ENCODE measurements around the gene NDUFV3.

Gene NDUFV3

DNA sequence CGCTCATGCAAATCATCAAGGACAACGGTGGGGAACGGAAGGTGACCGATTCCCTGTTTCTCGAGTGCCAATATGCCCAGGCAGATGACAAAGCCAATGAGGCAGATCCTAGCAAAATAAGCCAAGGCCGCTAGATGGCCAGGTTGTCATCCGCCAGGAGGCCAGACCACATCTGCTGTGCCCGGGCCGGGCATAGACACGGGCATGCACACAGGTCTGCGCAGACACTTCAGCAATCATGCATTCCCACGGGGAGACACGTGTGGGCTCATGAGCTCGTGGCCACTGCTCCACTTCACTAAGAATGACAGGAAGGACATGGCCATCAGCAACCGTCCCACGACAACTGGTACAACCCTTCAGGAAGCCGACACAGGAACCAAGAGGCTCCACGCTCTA lies 37.2 kb upstream of the NDUFV3 start:
- no peak overlapping the region for H3K4me2 ChIP-seq (ENCODE audit: low read length)
- no peaks in the 10 kb centered on the region for H3K9me2 ChIP-seq (replicated peaks; ENCODE audit: control insufficient read depth, low read length)
- H3K36me3 ChIP-seq (ENCODE audit: control insufficient read depth, low read length) = peaks cover 95% of the 10 kb centered on the region
- no peak overlapping the region for H3K27ac ChIP-seq (ENCODE audit: low read depth, low read length)
- no peaks in the 10 kb centered on the region for H3K27me3 ChIP-seq (ENCODE audit: control insufficient read depth, low read length)
- peaks cover 6% of the 10 kb centered on the region; the same call in 1 of the 2 replicates for H4K20me1 ChIP-seq (ENCODE audit: control insufficient read depth, insufficient read depth, low read depth, low read length)
- no peaks in the 10 kb centered on the region for H3K4me1 ChIP-seq (ENCODE audit: control insufficient read depth, low read length)
- no peaks in the 10 kb centered on the region for H3F3A ChIP-seq (ENCODE audit: control insufficient read depth, insufficient read depth)
- TF ChIP-seq, protein P1, sequence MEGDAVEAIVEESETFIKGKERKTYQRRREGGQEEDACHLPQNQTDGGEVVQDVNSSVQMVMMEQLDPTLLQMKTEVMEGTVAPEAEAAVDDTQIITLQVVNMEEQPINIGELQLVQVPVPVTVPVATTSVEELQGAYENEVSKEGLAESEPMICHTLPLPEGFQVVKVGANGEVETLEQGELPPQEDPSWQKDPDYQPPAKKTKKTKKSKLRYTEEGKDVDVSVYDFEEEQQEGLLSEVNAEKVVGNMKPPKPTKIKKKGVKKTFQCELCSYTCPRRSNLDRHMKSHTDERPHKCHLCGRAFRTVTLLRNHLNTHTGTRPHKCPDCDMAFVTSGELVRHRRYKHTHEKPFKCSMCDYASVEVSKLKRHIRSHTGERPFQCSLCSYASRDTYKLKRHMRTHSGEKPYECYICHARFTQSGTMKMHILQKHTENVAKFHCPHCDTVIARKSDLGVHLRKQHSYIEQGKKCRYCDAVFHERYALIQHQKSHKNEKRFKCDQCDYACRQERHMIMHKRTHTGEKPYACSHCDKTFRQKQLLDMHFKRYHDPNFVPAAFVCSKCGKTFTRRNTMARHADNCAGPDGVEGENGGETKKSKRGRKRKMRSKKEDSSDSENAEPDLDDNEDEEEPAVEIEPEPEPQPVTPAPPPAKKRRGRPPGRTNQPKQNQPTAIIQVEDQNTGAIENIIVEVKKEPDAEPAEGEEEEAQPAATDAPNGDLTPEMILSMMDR (IDR thresholded peaks at IDR 0.05; ENCODE audit: low read depth, low read length, poor library complexity, severe bottlenecking) = no peak
- TF ChIP-seq EZH2phosphoT487 (IDR thresholded peaks at IDR 0.05; ENCODE audit: borderline replicate concordance, low read length) = no peak
- no peak overlapping the region for H3K4me3 ChIP-seq (ENCODE audit: low read length)
- no peaks in the 10 kb centered on the region for H3K9me3 ChIP-seq (ENCODE audit: control insufficient read depth, insufficient read depth, low read length)
- peaks cover 72% of the 10 kb centered on the region for H3K79me2 ChIP-seq (ENCODE audit: control insufficient read depth, low read length)

DNA sequence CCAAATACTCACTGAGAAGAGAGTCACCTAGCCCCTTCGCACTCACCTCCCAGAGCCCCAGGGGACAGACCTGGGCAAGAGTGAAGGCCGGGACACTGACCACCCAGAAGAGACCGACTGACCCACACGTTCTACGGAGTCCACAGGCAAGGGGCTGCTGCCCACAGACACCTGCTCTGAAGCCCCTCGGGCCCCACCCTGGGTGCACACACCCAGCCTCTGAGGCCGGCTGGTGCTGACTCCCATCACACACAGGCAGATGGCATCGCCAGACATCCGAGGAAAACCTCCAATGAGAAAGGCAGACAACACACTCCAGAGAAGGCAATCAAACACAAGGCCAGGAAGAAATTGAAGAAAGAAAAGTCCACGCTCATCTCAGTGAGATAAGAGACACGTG lies 35.9 kb upstream of the NDUFV3 start:
- no peak overlapping the region for H3K4me2 ChIP-seq (ENCODE audit: low read length)
- H3K9me2 ChIP-seq (replicated peaks; ENCODE audit: control insufficient read depth, low read length) = no peaks in the 10 kb centered on the region
- peaks cover 6% of the 10 kb centered on the region; the same call in 1 of the 2 replicates for H4K20me1 ChIP-seq (ENCODE audit: control insufficient read depth, insufficient read depth, low read depth, low read length)
- no peak overlapping the region for H3K4me3 ChIP-seq (ENCODE audit: low read length)
- H3K27me3 ChIP-seq (ENCODE audit: control insufficient read depth, low read length) = no peaks in the 10 kb centered on the region
- no peaks in the 10 kb centered on the region for H3K4me1 ChIP-seq (ENCODE audit: control insufficient read depth, low read length)
- no peak overlapping the region for H3K27ac ChIP-seq (ENCODE audit: low read depth, low read length)
- no peaks in the 10 kb centered on the region for H3K9me3 ChIP-seq (ENCODE audit: control insufficient read depth, insufficient read depth, low read length)
- H3K79me2 ChIP-seq (ENCODE audit: control insufficient read depth, low read length) = peaks cover 71% of the 10 kb centered on the region
- no peak for TF ChIP-seq EZH2phosphoT487 (IDR thresholded peaks at IDR 0.05; ENCODE audit: borderline replicate concordance, low read length)
- TF ChIP-seq, protein P1 (IDR thresholded peaks at IDR 0.05; ENCODE audit: low read depth, low read length, poor library complexity, severe bottlenecking) = no peak
- H3F3A ChIP-seq (ENCODE audit: control insufficient read depth, insufficient read depth) = no peaks in the 10 kb centered on the region
- H3K36me3 ChIP-seq (ENCODE audit: control insufficient read depth, low read length) = peaks cover 92% of the 10 kb centered on the region

DNA sequence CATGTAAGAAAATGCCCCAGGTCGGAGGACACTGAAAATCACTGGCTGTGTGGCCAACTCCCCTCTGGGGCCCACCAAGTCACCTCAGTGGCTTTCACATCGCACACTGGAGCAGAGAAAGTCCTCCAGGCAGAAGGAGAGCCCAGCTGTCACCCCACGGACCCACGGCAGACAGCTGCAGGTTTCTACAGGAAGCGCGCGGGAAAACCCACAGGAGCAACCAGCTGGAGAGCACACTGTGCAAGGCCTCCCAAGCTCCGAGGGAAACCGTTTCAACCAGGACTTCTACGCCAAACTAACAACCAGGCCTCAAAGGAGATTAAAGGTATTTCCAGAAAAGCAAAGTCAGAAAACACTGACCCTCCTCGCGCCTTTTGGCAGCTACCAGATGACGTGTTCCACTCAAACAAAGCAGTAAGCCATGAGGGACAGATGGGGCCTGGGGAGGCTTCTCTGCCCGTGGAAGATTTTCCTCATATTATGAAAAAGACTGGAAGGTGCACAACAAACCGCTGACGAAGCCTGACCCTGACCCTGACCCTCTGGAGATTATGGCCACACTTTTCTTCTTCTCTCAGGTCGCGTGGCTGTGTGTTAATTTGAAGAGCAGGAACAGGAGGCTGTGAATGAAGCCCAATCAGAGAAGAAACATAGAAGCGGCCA lies 34.8 kb upstream of the NDUFV3 start:
- Histone ChIP-seq H3K4me2 (ENCODE audit: low read length) (no peak overlapping the region), H3K27ac (ENCODE audit: low read depth, low read length) (no peak overlapping the region), H3K27me3 (ENCODE audit: control insufficient read depth, low read length) (no peaks in the 10 kb centered on the region), H3K79me2 (ENCODE audit: control insufficient read depth, low read length) (peaks cover 81% of the 10 kb centered on the region), H3K36me3 (ENCODE audit: control insufficient read depth, low read length) (peaks cover 95% of the 10 kb centered on the region), H3K9me2 (replicated peaks; ENCODE audit: control insufficient read depth, low read length) (no peaks in the 10 kb centered on the region), H4K20me1 (ENCODE audit: control insufficient read depth, insufficient read depth, low read depth, low read length) (peaks cover 6% of the 10 kb centered on the region; the same call in 1 of the 2 replicates), H3K4me1 (ENCODE audit: control insufficient read depth, low read length) (no peaks in the 10 kb centered on the region), H3K9me3 (ENCODE audit: control insufficient read depth, insufficient read depth, low read length) (no peaks in the 10 kb centered on the region), H3K4me3 (ENCODE audit: low read length) (no peak overlapping the region), H3F3A (ENCODE audit: control insufficient read depth, insufficient read depth) (no peaks in the 10 kb centered on the region)
- TF ChIP-seq EZH2phosphoT487 (IDR thresholded peaks at IDR 0.05; ENCODE audit: borderline replicate concordance, low read length) = no peak
- TF ChIP-seq, protein P1 (IDR thresholded peaks at IDR 0.05; ENCODE audit: low read depth, low read length, poor library complexity, severe bottlenecking) = no peak
